H1 (cell line): ENCODE results near the gene CPD. TPM values are rescaled to one million over a fixed set of nuclear protein-coding genes. Genes with fewer than 3 reads are reported as not detected.

Experiments
- CTCF ChIA-PET: fragments of 300-600 bp; sonication (Branson Sonifier 250); formaldehyde crosslinking; loops from one replicate; lab custom pipeline; 2021; ENCODE audit not compliant: partially characterized antibody; lab: Charles Lee
- POLR2A ChIA-PET: fragments of 300-600 bp; sonication (Branson Sonifier 250); formaldehyde crosslinking; loops from one replicate; lab custom pipeline; 2021; ENCODE audit warnings: inconsistent platforms; ENCODE audit not compliant: partially characterized antibody; lab: Charles Lee
- DNase-seq, 2 experiments: peaks; one replicate each; pipeline versions ENCODE4 v3.0.0 to v3.0.0-alpha.2; 2010 to 2022; ENCODE audit warnings: low spot score in 2 of 2, low read depth in 1 of 2, mixed read lengths in 1 of 2
- FAIRE-seq: peaks from 2 replicates; lab custom pipeline; 2011; peaks lifted over from hg19 to GRCh38; lab: Jason Lieb, UNC
- H2AFZ ChIP-seq: 2 replicates; pipeline ENCODE4 v1.8.1; 2012; ENCODE audit warnings: low read length, inconsistent platforms
- H2AK5ac ChIP-seq: 2 replicates; pipeline ENCODE4 v1.6.1; 2013; ENCODE audit warnings: low read depth, low read length
- H2BK120ac ChIP-seq: replicated peaks from 2 replicates; pipeline ENCODE3; 2013; ENCODE audit warnings: low read depth, low read length, inconsistent platforms
- H2BK12ac ChIP-seq: 2 replicates; pipeline ENCODE4 v1.6.1; 2013; ENCODE audit warnings: low read depth, low read length
- H2BK15ac ChIP-seq: 2 replicates; pipeline ENCODE4 v1.6.1; 2013; ENCODE audit warnings: low read length
- H2BK20ac ChIP-seq: 2 replicates; pipeline ENCODE4 v1.6.1; 2013; ENCODE audit warnings: low read length
- H2BK5ac ChIP-seq: 2 replicates; pipeline ENCODE4 v1.6.1; 2013; ENCODE audit warnings: low read depth, low read length
- H3K14ac ChIP-seq: 2 replicates; pipeline ENCODE4 v1.6.1; 2013; ENCODE audit warnings: inconsistent platforms; ENCODE audit not compliant: insufficient read length
- H3K18ac ChIP-seq: 2 replicates; pipeline ENCODE4 v1.6.1; 2013; ENCODE audit warnings: low read length; ENCODE audit errors: extremely low read depth
- H3K23ac ChIP-seq: 2 replicates; pipeline ENCODE4 v1.6.1; 2013; ENCODE audit warnings: inconsistent platforms; ENCODE audit not compliant: insufficient read length
- H3K23me2 ChIP-seq: 2 replicates; pipeline ENCODE4 v1.6.1; 2013; ENCODE audit warnings: low read depth, low read length
- H3K27ac ChIP-seq: 2 replicates; pipeline ENCODE4 v1.6.1; 2011; ENCODE audit warnings: low read depth, low read length, inconsistent platforms
- H3K27me3 ChIP-seq, 4 experiments: replicated peaks in 1 of 4; 1 replicate in 1 of 4; 2 replicates in 3 of 4; pipeline versions ENCODE4 v1.6.1 to v1.8.1; 2011 to 2013; ENCODE audit warnings: low read length in 3 of 4, mild to moderate bottlenecking in 3 of 4, inconsistent platforms in 2 of 4, mixed read lengths in 2 of 4, moderate library complexity in 1 of 4; ENCODE audit not compliant: control insufficient read depth in 3 of 4, insufficient read depth in 3 of 4; ENCODE audit errors: extremely low read depth in 1 of 4
- H3K36me3 ChIP-seq, 4 experiments: 2 replicates each; pipeline versions ENCODE4 v1.6.1 to v1.8.1; 2011 to 2013; ENCODE audit warnings: mild to moderate bottlenecking in 4 of 4, low read length in 3 of 4, moderate library complexity in 2 of 4, control low read depth in 1 of 4, inconsistent platforms in 1 of 4; ENCODE audit not compliant: insufficient read depth in 4 of 4, control insufficient read depth in 2 of 4
- H3K4ac ChIP-seq: replicated peaks from 2 replicates; pipeline ENCODE3; 2013; ENCODE audit warnings: low read length, low read depth, mixed read lengths, inconsistent platforms; ENCODE audit not compliant: insufficient read length
- H3K4me1 ChIP-seq, 4 experiments: replicated peaks in 1 of 4; 1 replicate in 1 of 4; 2 replicates in 3 of 4; pipeline versions ENCODE4 v1.6.1 to v1.8.1; 2011 to 2013; ENCODE audit warnings: low read length in 3 of 4, inconsistent platforms in 2 of 4, mixed read lengths in 1 of 4; ENCODE audit not compliant: insufficient read depth in 4 of 4, control insufficient read depth in 3 of 4
- H3K4me2 ChIP-seq, 2 experiments: 2 replicates each; pipeline versions ENCODE4 v1.6.1 to v1.8.1; 2011 to 2013; ENCODE audit warnings: low read depth in 2 of 2, low read length in 2 of 2, control low read depth in 1 of 2, inconsistent platforms in 1 of 2, mild to moderate bottlenecking in 1 of 2; ENCODE audit not compliant: insufficient read depth in 1 of 2
- H3K4me3 ChIP-seq, 4 experiments: fragments of 200-600, 300-600 bp in 1 of 4; sonication (generic), shearing (Covaris generic), sonication (Bioruptor Twin) in 1 of 4; 2 replicates each; pipeline versions ENCODE4 v1.5.1 to v1.8.1; 2011 to 2016; ENCODE audit warnings: low read length in 4 of 4, low read depth in 3 of 4, control low read depth in 2 of 4, inconsistent platforms in 2 of 4, mild to moderate bottlenecking in 2 of 4, mixed read lengths in 1 of 4, moderate library complexity in 1 of 4; ENCODE audit not compliant: insufficient read depth in 2 of 4; ENCODE audit errors: extremely low read depth in 1 of 4
- H3K56ac ChIP-seq: replicated peaks from 2 replicates; pipeline ENCODE3; 2013; ENCODE audit warnings: low read depth, mild to moderate bottlenecking, mixed read lengths, low read length, inconsistent platforms; ENCODE audit not compliant: insufficient read length
- H3K79me1 ChIP-seq: 2 replicates; pipeline ENCODE4 v1.6.1; 2013; ENCODE audit warnings: low read depth, low read length, control low read depth
- H3K79me2 ChIP-seq, 2 experiments: 2 replicates each; pipeline versions ENCODE4 v1.6.1 to v1.8.1; 2012 to 2013; ENCODE audit warnings: low read length in 2 of 2, mild to moderate bottlenecking in 2 of 2, inconsistent platforms in 1 of 2; ENCODE audit not compliant: insufficient read depth in 2 of 2, control insufficient read depth in 1 of 2
- H3K9ac ChIP-seq, 4 experiments: replicated peaks in 1 of 4; 1 replicate in 1 of 4; 2 replicates in 3 of 4; pipeline versions ENCODE4 v1.6.1 to v1.8.1; 2011 to 2013; ENCODE audit warnings: low read depth in 3 of 4, low read length in 3 of 4, control low read depth in 2 of 4, mild to moderate bottlenecking in 2 of 4, moderate library complexity in 2 of 4, inconsistent platforms in 1 of 4; ENCODE audit errors: extremely low read depth in 1 of 4
- H3K9me3 ChIP-seq, 2 experiments: 2 replicates each; pipeline versions ENCODE4 v1.6.1 to v1.8.1; 2012 to 2013; ENCODE audit warnings: mild to moderate bottlenecking in 2 of 2, moderate library complexity in 2 of 2, control low read depth in 1 of 2, inconsistent platforms in 1 of 2, low read depth in 1 of 2, low read length in 1 of 2, mixed read lengths in 1 of 2; ENCODE audit not compliant: insufficient read depth in 2 of 2
- H4K20me1 ChIP-seq, 2 experiments: replicated peaks in 1 of 2; 2 replicates each; pipeline versions ENCODE3 to v1.8.1; 2011 to 2013; ENCODE audit warnings: inconsistent platforms in 2 of 2, low read length in 2 of 2, mild to moderate bottlenecking in 1 of 2; ENCODE audit not compliant: insufficient read depth in 2 of 2, control insufficient read depth in 1 of 2
- H4K5ac ChIP-seq: 2 replicates; pipeline ENCODE4 v1.6.1; 2013; ENCODE audit warnings: low read length, low read depth, mixed read lengths, inconsistent platforms; ENCODE audit not compliant: insufficient read length
- H4K8ac ChIP-seq: 2 replicates; pipeline ENCODE4 v1.8.0; 2013; ENCODE audit warnings: mild to moderate bottlenecking, moderate library complexity, low read length, inconsistent platforms; ENCODE audit not compliant: insufficient read depth; ENCODE audit errors: extremely low read depth
- H4K91ac ChIP-seq: replicated peaks from 2 replicates; pipeline ENCODE3; 2013; ENCODE audit warnings: low read length, mixed read lengths, inconsistent platforms; ENCODE audit not compliant: insufficient read length
- BCL11A ChIP-seq, 2 experiments: IDR thresholded peaks; one replicate each; pipeline ENCODE4 v1.6.1; 2011; ENCODE audit warnings: low read depth in 2 of 2, low read length in 2 of 2, mild to moderate bottlenecking in 2 of 2
- CEBPB ChIP-seq: IDR thresholded peaks from 2 replicates; pipeline ENCODE4 v1.6.1; 2012; ENCODE audit warnings: low read depth, low read length
- GABPA ChIP-seq: IDR thresholded peaks from 2 replicates; pipeline ENCODE4 v1.6.1; 2011; ENCODE audit warnings: mild to moderate bottlenecking, low read length, moderate library complexity, borderline replicate concordance; ENCODE audit not compliant: insufficient read depth
- GTF2F1 ChIP-seq: IDR thresholded peaks from 2 replicates; pipeline ENCODE4 v1.6.1; 2012; ENCODE audit warnings: low read depth, low read length, improper control_type of control experiment, borderline replicate concordance
- MAX ChIP-seq: IDR thresholded peaks from 2 replicates; pipeline ENCODE4 v1.6.1; 2012; ENCODE audit warnings: inconsistent platforms
- POLR2A ChIP-seq, 2 experiments: IDR thresholded peaks; 1 replicate in 1 of 2; 2 replicates in 1 of 2; pipeline ENCODE4 v1.6.1; 2011; ENCODE audit warnings: low read depth in 2 of 2, low read length in 2 of 2, mild to moderate bottlenecking in 2 of 2; ENCODE audit errors: control extremely low read depth in 1 of 2
- RNF2 ChIP-seq: fragments of 200-900, 300-1000 bp; sonication (generic); IDR thresholded peaks from 2 replicates; pipeline ENCODE4 v1.7.1; 2016; ENCODE audit warnings: borderline replicate concordance, low read depth, mild to moderate bottlenecking, antibody characterized with exemption, low read length; ENCODE audit not compliant: poor library complexity, severe bottlenecking; ENCODE audit errors: missing control alignments
- SIX5 ChIP-seq: IDR thresholded peaks from 2 replicates; pipeline ENCODE4 v1.6.1; 2011; ENCODE audit warnings: mild to moderate bottlenecking, low read depth, low read length
- SP1 ChIP-seq: IDR thresholded peaks from 2 replicates; pipeline ENCODE4 v1.6.1; 2011; ENCODE audit warnings: low read depth, low read length
- WGBS, 2 experiments: shearing (Covaris generic) in 1 of 2; methylation state at CpG; one replicate each; pipeline versions ENCODE4 v1.1.6 to v1.1.7; 2013 to 2015; ENCODE audit warnings: low lambda C conversion rate in 2 of 2, mixed read lengths in 2 of 2, inconsistent platforms in 1 of 2, low coverage in 1 of 2, missing lambda C conversion rate in 1 of 2; ENCODE audit not compliant: insufficient replicate concordance in 2 of 2, insufficient coverage in 1 of 2, insufficient read length in 1 of 2; ENCODE audit errors: extremely low coverage in 1 of 2, missing lambda C conversion rate in 1 of 2; 5-methylcytosine and 5-hydroxymethylcytosine counted together
- polyA plus RNA-seq, 7 experiments: library from polyadenylated mRNA; depleted of rRNA in 3 of 7; stranded (reverse) in 5 of 7; unstranded in 2 of 7; fragments of >200 nt in 5 of 7; fragments of 200-250 nt in 2 of 7; gene quantifications; 1 replicate in 5 of 7; 2 replicates in 1 of 7; 4 replicates in 1 of 7; pipeline versions ENCODE4 v1.2.1 to v1.2.3, GENCODE V29; 2011 to 2013; ENCODE audit warnings: missing spikeins in 2 of 7, mixed read lengths in 2 of 7
- total RNA-seq: library from RNA; stranded (reverse); fragmentation: NEBNext Ultra II Directional; extraction: Animal tissue kit (Norgen Biotek cat#: 25700); gene quantifications from 2 replicates; pipeline ENCODE4 v1.2.1, GENCODE V29; 2021

The CPD gene
- total and polyA plus RNA-seq, 2 of the 8 experiments (the other 6 are each of a cell fraction or from before 2014, with no cell fraction given), result 8.6 to 46.2 TPM

GRCh38 chr17:30343796-30344195, 34.9 kb upstream of the CPD start:
- Histone ChIP-seq H3K56ac (no peak overlapping the region), H2BK120ac (no peak overlapping the region), H3K79me1 (no peaks in the 10 kb centered on the region), H3K9me3 (no peaks in the 10 kb centered on the region), H3K4ac (no peak overlapping the region), H2BK15ac (no peak overlapping the region), H2AFZ (no peak overlapping the region), H4K8ac (no peak overlapping the region), H3K4me3 (no peak overlapping the region), H3K23me2 (no peaks in the 10 kb centered on the region; the same call in 1 of the 2 replicates), H2BK5ac (no peak overlapping the region), H3K36me3 (no peaks in the 10 kb centered on the region), H3K9ac (no peak overlapping the region), H4K20me1 (no peaks in the 10 kb centered on the region), H3K18ac (no peak overlapping the region), H4K91ac (no peak overlapping the region), H2BK12ac (no peak overlapping the region), H3K79me2 (no peaks in the 10 kb centered on the region), H2BK20ac (no peak overlapping the region), H3K27ac (no peak overlapping the region), H3K27me3 (no peaks in the 10 kb centered on the region), H3K14ac (no peak overlapping the region), H3K4me1 (peaks cover 0 to 4% (median 1%) of the 10 kb centered on the region in 4 experiments; a peak in 3 of 7 replicates), H4K5ac (no peak overlapping the region), H3K23ac (no peak overlapping the region), H2AK5ac (no peak overlapping the region), H3K4me2 (no peak overlapping the region)
- CTCF ChIA-PET, result interaction anchor here (1.4 kb wide), 1 partner anchor 250 kb away, joined by 3 read pairs; no protein-coding TSS in a partner anchor
- no peak for DNase-seq
- no peak for FAIRE-seq
- POLR2A ChIA-PET, result no interaction called here
- 84% methylated on average over 4 of the region's 4 CpGs; no CpG with 5 or more reads in 1 of the 2 experiments for WGBS, 2 experiments
- TF ChIP-seq BCL11A (IDR thresholded peaks at IDR 0.05; ENCODE audit: low read depth in 2 of 2, low read length in 2 of 2), result no peak
- no peak for TF ChIP-seq GTF2F1
- no peak for TF ChIP-seq GABPA
- TF ChIP-seq SIX5, result no peak
- no peak for TF ChIP-seq SP1
- no peak for TF ChIP-seq POLR2A (IDR thresholded peaks at IDR 0.05; ENCODE audit: control extremely low read depth in 1 of 2, low read depth in 2 of 2, low read length in 2 of 2)
- no peak for TF ChIP-seq MAX
- no peak for TF ChIP-seq RNF2
- no peak for TF ChIP-seq CEBPB
